PFSK-1 (cell line): Measurements from ENCODE around the gene CHPT1.

ENCODE experiments used
- FOXP2 ChIP-seq: optimal IDR thresholded peaks from 2 replicates; pipeline ENCODE3; 2011; ENCODE audit warnings: borderline replicate concordance, control low read depth, inconsistent platforms; ENCODE audit not compliant: insufficient read depth; ENCODE audit errors: extremely low read length, extremely low read depth
- POLR2AphosphoS5 ChIP-seq: IDR thresholded peaks from 2 replicates; pipeline ENCODE4 v1.6.1; 2012; ENCODE audit warnings: low read depth, mild to moderate bottlenecking, control low read depth, low read length, moderate library complexity
- SIN3A ChIP-seq: IDR thresholded peaks from 2 replicates; pipeline ENCODE4 v1.6.1; 2012; ENCODE audit warnings: mild to moderate bottlenecking, low read length, moderate library complexity, borderline replicate concordance; ENCODE audit not compliant: insufficient read depth
- TAF1 ChIP-seq: IDR thresholded peaks from 2 replicates; pipeline ENCODE4 v1.6.1; 2012; ENCODE audit warnings: low read length, control low read depth, borderline replicate concordance; ENCODE audit not compliant: insufficient read depth
- TF ChIP-seq, protein P1 (sequence below), 2 experiments: IDR thresholded peaks; 2 replicates each; pipeline versions ENCODE4 v1.6.1 to v1.8.0; 2011 to 2012; ENCODE audit warnings: low read depth in 2 of 2, low read length in 2 of 2, control low read depth in 1 of 2, inconsistent platforms in 1 of 2, mild to moderate bottlenecking in 1 of 2, moderate library complexity in 1 of 2; ENCODE audit not compliant: insufficient read depth in 1 of 2

CHPT1 gene

DNA sequence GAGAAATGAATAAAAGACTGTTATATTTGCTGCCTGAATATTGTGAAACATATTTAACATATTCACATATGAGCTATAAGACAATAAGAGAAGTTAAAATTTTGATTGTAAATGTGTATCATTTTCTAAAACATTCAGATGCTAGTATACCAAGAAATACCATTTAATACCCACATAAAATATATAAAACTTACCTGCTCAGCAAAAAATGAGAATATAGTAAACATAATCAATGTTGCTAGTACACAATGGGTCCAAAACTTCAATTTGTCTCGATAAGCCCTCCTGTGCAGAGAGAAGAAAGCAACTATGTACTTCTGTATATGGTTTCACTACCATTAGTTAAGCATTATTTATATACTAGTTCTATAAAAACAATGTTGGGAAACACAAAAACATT lies 51.5 kb downstream of the CHPT1 start:
- TF ChIP-seq POLR2AphosphoS5 (no peak), SIN3A (no peak), FOXP2 (no peak), TAF1 (no peak)
- TF ChIP-seq, protein P1, sequence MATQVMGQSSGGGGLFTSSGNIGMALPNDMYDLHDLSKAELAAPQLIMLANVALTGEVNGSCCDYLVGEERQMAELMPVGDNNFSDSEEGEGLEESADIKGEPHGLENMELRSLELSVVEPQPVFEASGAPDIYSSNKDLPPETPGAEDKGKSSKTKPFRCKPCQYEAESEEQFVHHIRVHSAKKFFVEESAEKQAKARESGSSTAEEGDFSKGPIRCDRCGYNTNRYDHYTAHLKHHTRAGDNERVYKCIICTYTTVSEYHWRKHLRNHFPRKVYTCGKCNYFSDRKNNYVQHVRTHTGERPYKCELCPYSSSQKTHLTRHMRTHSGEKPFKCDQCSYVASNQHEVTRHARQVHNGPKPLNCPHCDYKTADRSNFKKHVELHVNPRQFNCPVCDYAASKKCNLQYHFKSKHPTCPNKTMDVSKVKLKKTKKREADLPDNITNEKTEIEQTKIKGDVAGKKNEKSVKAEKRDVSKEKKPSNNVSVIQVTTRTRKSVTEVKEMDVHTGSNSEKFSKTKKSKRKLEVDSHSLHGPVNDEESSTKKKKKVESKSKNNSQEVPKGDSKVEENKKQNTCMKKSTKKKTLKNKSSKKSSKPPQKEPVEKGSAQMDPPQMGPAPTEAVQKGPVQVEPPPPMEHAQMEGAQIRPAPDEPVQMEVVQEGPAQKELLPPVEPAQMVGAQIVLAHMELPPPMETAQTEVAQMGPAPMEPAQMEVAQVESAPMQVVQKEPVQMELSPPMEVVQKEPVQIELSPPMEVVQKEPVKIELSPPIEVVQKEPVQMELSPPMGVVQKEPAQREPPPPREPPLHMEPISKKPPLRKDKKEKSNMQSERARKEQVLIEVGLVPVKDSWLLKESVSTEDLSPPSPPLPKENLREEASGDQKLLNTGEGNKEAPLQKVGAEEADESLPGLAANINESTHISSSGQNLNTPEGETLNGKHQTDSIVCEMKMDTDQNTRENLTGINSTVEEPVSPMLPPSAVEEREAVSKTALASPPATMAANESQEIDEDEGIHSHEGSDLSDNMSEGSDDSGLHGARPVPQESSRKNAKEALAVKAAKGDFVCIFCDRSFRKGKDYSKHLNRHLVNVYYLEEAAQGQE (IDR thresholded peaks at IDR 0.05; ENCODE audit: insufficient read depth in 1 of 2, low read depth in 2 of 2, low read length in 2 of 2), result no peak

DNA sequence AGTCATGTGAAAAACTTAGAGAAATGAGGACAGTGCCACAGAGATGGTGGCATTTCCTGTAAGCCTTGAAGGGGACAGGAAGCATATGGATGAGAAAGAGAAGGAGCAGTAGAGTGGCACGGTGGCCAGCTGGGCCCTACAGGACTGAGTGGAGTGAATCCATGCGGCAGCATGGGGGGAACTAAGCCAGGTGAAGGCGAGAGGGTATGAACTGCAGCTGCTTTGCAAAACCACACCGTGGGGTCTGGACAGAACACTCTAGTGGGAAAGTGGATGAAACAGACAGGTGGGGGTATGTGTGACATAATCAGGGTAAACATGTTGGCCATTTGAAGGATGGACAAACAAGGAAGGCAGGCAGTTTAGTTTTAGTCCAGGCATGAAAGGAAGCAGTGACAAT lies 52.2 kb downstream of the CHPT1 start:
- TF ChIP-seq, protein P1 (IDR thresholded peaks at IDR 0.05; ENCODE audit: insufficient read depth in 1 of 2, low read depth in 2 of 2, low read length in 2 of 2), result no peak
- TF ChIP-seq SIN3A (no peak), POLR2AphosphoS5 (no peak), FOXP2 (no peak), TAF1 (no peak)

GRCh38 chr12:101750152-101750551 lies 52.7 kb downstream of the CHPT1 start:
- TF ChIP-seq, protein P1 (IDR thresholded peaks at IDR 0.05; ENCODE audit: insufficient read depth in 1 of 2, low read depth in 2 of 2, low read length in 2 of 2), result no peak
- TF ChIP-seq SIN3A, result no peak
- TF ChIP-seq TAF1, result no peak
- no peak for TF ChIP-seq FOXP2
- no peak for TF ChIP-seq POLR2AphosphoS5

GRCh38 chr12:101759396-101760047 lies 62.1 kb downstream of the CHPT1 start:
- no peak for TF ChIP-seq SIN3A
- no peak for TF ChIP-seq TAF1
- TF ChIP-seq POLR2AphosphoS5, result no peak
- TF ChIP-seq, protein P1 (IDR thresholded peaks at IDR 0.05; ENCODE audit: insufficient read depth in 1 of 2, low read depth in 2 of 2, low read length in 2 of 2), result no peak
- no peak for TF ChIP-seq FOXP2

DNA sequence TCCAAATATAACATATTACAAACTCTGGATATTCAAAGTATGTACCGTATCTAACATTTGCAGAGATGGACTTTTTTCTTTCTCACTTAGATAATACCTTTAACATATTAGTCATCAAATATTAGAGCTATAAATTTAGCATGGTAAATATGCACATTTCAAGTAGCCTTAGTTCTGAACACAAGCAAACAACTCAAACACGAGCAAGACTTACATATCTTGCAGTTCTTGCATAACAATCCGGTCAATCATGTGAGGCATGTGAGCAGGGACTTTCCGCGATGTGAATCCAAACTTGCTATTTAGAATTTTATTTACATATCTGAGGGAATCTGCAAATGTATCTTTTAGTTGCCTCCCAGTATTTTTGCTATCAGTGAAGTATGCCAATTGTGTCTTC lies 63.9 kb downstream of the CHPT1 start:
- TF ChIP-seq SIN3A, result no peak
- TF ChIP-seq FOXP2, result no peak
- TF ChIP-seq, protein P1 (IDR thresholded peaks at IDR 0.05; ENCODE audit: insufficient read depth in 1 of 2, low read depth in 2 of 2, low read length in 2 of 2), result no peak
- no peak for TF ChIP-seq TAF1
- TF ChIP-seq POLR2AphosphoS5, result no peak
